ENCODE results near the gene THRB.

The THRB gene

GRCh38 chr3:24167429-24167828 lies 327.2 kb downstream of the THRB start:
- no peaks in the 10 kb centered on the region for H3K27me3 Mint-ChIP-seq
- H3K27ac Mint-ChIP-seq: no peak overlapping the region
- no peak overlapping the region for H3K4me3 Mint-ChIP-seq
- no peaks in the 10 kb centered on the region for H3K36me3 Mint-ChIP-seq
- H3K9me3 Mint-ChIP-seq: no peaks in the 10 kb centered on the region
- H3K4me1 Mint-ChIP-seq: no peaks in the 10 kb centered on the region

DNA sequence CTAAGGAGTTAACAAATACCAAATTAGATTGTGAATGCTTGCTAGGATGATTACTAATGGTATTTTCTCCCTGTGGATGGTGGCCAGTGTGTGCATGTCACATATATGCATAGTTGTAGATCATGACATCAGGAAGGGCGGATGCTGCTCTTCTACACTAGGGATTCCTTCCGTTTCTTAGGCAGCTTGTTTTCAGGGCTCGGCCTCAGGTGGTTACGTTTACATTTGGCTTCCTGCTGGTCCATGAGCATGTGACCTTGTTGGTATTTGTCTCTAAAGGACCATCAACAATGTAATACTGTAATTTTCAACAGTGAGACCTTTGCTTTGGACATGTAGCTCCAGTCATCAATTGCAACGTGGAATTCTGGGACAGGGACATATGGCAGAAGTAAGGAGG lies 328.1 kb downstream of the THRB start:
- Mint-ChIP-seq H3K27me3 (no peaks in the 10 kb centered on the region), H3K4me3 (no peak overlapping the region), H3K27ac (no peak overlapping the region), H3K36me3 (no peaks in the 10 kb centered on the region), H3K4me1 (no peaks in the 10 kb centered on the region), H3K9me3 (no peaks in the 10 kb centered on the region)

DNA sequence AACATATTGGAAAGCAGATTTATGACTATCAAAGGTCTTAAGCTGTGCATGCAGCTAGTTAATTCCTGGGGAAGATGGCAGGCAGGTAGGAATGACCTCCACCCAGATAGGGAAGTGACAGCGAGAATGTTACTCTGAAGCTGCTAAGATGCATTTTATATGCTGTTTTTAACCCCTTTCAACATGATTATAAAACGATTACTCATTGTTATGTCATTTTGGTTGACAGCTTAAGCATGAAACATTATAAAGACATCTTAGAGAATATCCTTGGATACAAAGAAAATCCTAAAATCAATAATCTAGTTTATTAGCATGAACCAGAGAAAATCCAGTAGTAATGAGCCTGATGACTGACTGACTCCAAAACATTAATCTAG lies 329.1 kb downstream of the THRB start:
- H3K9me3 Mint-ChIP-seq: no peaks in the 10 kb centered on the region
- no peak overlapping the region for H3K27ac Mint-ChIP-seq
- no peaks in the 10 kb centered on the region for H3K36me3 Mint-ChIP-seq
- H3K27me3 Mint-ChIP-seq: no peaks in the 10 kb centered on the region
- no peak overlapping the region for H3K4me3 Mint-ChIP-seq
- H3K4me1 Mint-ChIP-seq: no peaks in the 10 kb centered on the region

DNA sequence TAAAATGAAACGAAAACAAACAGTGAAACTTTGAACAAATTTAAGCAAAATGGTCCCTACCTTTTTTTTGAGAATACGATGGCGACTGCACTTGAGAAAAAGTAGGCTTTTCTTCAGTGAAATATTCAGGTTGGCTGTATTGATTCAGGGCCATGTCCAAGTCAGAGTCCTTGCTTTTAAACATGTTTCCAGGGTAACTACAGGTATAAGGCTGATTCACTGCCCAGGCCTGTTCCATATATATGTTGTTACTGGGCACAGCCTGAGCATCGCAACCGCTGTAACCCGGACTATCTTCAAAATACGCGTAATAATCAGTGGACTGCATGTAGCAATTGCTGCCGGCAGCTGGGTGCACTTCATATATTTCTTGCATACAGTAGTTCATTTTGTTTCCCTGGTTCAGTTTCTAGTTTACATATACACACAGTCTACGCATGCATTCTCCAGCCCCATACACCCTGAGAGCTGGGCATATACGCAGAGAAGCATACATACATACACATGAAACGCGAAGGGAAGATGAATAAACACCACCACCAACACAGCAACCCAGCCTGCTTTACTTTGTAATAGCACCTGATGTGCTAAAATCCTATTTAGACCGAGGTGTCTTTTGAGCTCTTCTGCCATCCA lies 329.6 kb downstream of the THRB start:
- Mint-ChIP-seq H3K9me3 (no peaks in the 10 kb centered on the region), H3K4me1 (no peaks in the 10 kb centered on the region), H3K36me3 (no peaks in the 10 kb centered on the region)

DNA sequence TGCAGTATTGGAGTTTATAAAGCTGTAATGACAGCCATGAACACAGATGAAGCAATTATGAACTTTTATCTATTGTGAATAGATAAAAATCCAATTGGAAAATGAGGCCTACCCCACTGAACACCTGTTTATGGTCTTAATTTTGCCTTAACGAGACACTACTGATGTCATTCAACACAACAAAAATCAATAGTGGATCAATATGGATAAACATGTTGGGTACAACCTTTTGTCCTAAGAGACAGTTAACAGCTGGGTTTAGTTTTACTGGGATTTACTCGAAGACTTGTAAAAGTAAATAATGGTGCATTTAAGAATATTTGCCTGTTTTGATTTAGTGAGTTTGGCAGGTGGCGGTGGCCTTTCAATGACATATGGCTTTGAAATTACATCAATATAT lies 331.7 kb downstream of the THRB start:
- Mint-ChIP-seq H3K27me3 (peaks cover 4% of the 10 kb centered on the region), H3K4me1 (no peaks in the 10 kb centered on the region), H3K36me3 (no peaks in the 10 kb centered on the region), H3K27ac (no peak overlapping the region), H3K4me3 (no peak overlapping the region), H3K9me3 (no peaks in the 10 kb centered on the region)

More for the DNA sequence above, 329.6 kb downstream of the THRB start:
- Mint-ChIP-seq H3K4me3 (no peak overlapping the region), H3K27me3 (peaks cover 2% of the 10 kb centered on the region), H3K27ac (no peak overlapping the region)

- H3K9me3 Mint-ChIP-seq: no peaks in the 10 kb centered on the region
- no peak overlapping the region for H3K27ac Mint-ChIP-seq
- H3K27me3 Mint-ChIP-seq: peaks cover 4% of the 10 kb centered on the region
- H3K36me3 Mint-ChIP-seq: no peaks in the 10 kb centered on the region
- no peak overlapping the region for H3K4me3 Mint-ChIP-seq
- no peaks in the 10 kb centered on the region for H3K4me1 Mint-ChIP-seq
Measured at GRCh38 chr3:24161841-24162240, 332.8 kb downstream of the THRB start.

GRCh38 chr3:24160424-24161095 lies 334.1 kb downstream of the THRB start:
- Mint-ChIP-seq H3K9me3 (no peaks in the 10 kb centered on the region), H3K4me3 (no peak overlapping the region), H3K36me3 (no peaks in the 10 kb centered on the region), H3K4me1 (no peaks in the 10 kb centered on the region), H3K27me3 (peaks cover 4% of the 10 kb centered on the region), H3K27ac (no peak overlapping the region)

GRCh38 chr3:24158761-24159454 lies 335.7 kb downstream of the THRB start:
- H3K4me1 Mint-ChIP-seq: no peaks in the 10 kb centered on the region
- no peaks in the 10 kb centered on the region for H3K36me3 Mint-ChIP-seq
- peaks cover 4% of the 10 kb centered on the region for H3K27me3 Mint-ChIP-seq
- H3K27ac Mint-ChIP-seq: no peak overlapping the region
- no peaks in the 10 kb centered on the region for H3K9me3 Mint-ChIP-seq
- no peak overlapping the region for H3K4me3 Mint-ChIP-seq

DNA sequence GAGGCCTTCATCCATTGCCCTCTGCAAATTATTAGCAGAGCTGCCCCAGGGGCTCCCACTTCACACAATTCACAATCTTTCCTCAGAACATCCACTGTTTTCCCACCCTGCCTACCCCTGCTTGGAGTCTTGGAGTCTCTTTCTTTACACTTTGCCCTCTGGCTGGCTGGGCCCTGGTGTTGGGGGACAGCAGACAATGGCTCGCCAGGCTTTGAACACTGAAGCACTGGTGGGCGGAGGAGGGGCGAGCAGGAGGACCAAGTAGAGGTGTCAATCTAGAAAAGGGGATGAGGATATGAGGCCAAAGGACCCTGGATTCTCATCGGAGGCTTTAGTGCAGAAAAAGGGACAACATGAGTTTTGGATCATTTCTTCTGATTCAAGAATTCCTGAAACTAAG lies 337.5 kb downstream of the THRB start:
- Mint-ChIP-seq H3K36me3 (no peaks in the 10 kb centered on the region), H3K4me1 (no peaks in the 10 kb centered on the region), H3K27me3 (peaks cover 4% of the 10 kb centered on the region), H3K27ac (no peak overlapping the region), H3K4me3 (no peak overlapping the region), H3K9me3 (no peaks in the 10 kb centered on the region)

DNA sequence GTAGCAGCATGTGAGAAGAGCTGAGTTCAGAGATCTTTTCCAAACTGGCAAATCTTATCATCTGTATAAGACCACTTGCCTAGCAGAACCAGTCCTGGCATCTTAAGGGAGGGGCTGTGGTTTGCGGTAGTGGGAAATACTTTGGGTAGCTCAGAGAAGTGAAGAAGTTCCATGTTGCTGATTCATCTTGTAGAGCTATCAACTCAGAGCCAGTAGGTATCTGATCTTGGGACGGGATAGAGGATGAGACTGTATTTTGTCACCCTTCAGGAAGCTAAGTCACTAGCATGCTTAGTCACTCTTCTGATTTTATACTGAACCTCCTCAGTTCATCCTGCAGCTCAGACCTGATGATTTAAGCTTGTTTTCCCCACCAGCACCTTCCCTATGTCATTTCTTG lies 338.2 kb downstream of the THRB start:
- H3K4me3 Mint-ChIP-seq: no peak overlapping the region

GRCh38 chr3:24155276-24155675 lies 339.4 kb downstream of the THRB start:
- Mint-ChIP-seq H3K9me3 (no peaks in the 10 kb centered on the region), H3K4me3 (no peak overlapping the region), H3K36me3 (no peaks in the 10 kb centered on the region), H3K4me1 (no peaks in the 10 kb centered on the region), H3K27ac (no peak overlapping the region), H3K27me3 (peaks cover 4% of the 10 kb centered on the region)

More for the DNA sequence above, 338.2 kb downstream of the THRB start:
- Mint-ChIP-seq H3K27me3 (peaks cover 4% of the 10 kb centered on the region), H3K36me3 (no peaks in the 10 kb centered on the region), H3K4me1 (no peaks in the 10 kb centered on the region), H3K9me3 (no peaks in the 10 kb centered on the region), H3K27ac (no peak overlapping the region)

DNA sequence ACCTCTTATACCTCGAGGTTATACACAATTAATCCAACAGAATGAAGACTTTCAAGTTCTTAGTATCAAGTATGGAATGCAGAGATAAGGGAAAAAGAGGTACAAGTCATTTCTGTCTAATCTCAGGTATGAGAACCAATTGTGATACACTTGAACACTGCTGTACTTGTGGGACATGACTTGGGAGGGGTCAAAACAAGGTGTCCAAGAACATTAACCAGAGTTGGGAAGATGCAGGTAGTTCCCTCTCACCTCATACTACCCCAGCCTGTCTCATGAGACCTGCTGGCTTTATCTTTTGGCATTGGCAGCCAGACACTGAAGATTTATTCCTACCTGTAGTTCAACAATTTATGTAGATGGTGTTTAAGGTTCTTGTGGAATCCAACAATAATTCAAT lies 339.9 kb downstream of the THRB start:
- H3K27ac Mint-ChIP-seq: no peak overlapping the region
- no peak overlapping the region for H3K4me3 Mint-ChIP-seq
- no peaks in the 10 kb centered on the region for H3K4me1 Mint-ChIP-seq
- H3K36me3 Mint-ChIP-seq: no peaks in the 10 kb centered on the region
- no peaks in the 10 kb centered on the region for H3K9me3 Mint-ChIP-seq
- H3K27me3 Mint-ChIP-seq: peaks cover under 1% of the 10 kb centered on the region

DNA sequence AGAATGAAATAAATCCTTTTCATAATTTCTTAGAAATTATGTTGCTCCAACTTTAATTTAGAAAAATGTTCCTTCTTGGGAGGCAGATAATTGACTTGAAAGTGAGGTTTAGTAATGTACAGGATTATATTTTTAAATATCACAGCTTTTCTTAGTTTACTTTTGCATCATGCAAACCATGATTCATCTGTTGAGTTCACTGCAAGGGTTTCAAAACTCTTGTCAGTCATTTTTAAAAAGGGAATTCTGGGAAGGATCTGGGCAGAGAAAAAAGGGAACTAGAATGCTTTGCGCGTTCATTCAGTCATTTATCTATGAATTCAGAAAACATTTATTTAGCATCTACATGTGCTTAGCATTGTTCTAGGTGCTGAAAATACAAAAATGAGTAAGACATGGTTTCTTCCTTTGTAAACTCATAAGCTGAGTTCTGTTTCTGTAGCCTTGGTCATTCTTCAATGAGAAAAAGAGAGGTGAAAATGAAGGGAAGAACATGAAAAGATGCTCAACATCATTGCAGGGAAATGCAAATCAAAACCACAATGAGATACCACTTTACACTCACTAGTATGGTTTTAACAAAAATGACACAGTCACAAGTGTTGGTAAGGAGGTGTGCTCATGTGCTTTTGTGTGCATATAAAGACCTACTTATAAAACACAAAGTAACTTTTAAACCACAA lies 340.5 kb downstream of the THRB start:
- Mint-ChIP-seq H3K4me3 (no peak overlapping the region), H3K27me3 (no peaks in the 10 kb centered on the region), H3K36me3 (no peaks in the 10 kb centered on the region), H3K9me3 (no peaks in the 10 kb centered on the region), H3K27ac (no peak overlapping the region), H3K4me1 (no peaks in the 10 kb centered on the region)

- Mint-ChIP-seq H3K9me3 (no peaks in the 10 kb centered on the region), H3K27ac (no peak overlapping the region), H3K36me3 (no peaks in the 10 kb centered on the region), H3K27me3 (no peaks in the 10 kb centered on the region), H3K4me3 (no peak overlapping the region), H3K4me1 (no peaks in the 10 kb centered on the region)
Measured at GRCh38 chr3:24151594-24151993, 343.1 kb downstream of the THRB start.

DNA sequence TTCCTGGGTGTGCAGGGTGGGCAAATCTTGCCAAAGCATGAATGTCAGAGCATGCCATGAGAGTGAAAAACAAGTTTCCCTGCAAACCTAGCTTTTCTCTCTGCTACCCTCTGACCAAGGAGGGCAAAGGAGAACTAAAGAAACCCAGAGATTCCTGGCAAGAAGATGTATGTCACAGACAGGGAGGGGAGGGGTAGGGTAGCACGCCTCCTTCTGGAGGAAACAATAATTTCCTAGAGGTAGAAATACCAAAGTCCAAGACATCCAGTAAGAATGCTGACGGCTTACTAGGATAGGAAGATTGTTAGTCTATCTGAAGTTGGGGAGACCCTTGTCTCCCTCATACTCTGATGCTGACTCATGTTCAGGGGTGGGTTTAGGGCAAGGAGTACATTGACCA lies 345.6 kb downstream of the THRB start:
- Mint-ChIP-seq H3K4me3 (no peak overlapping the region), H3K4me1 (no peaks in the 10 kb centered on the region), H3K36me3 (no peaks in the 10 kb centered on the region), H3K27ac (no peak overlapping the region), H3K9me3 (no peaks in the 10 kb centered on the region), H3K27me3 (no peaks in the 10 kb centered on the region)
